ENCODE measurements around the gene HCST.
"Not testable (repeated sequence)": the region's sequence is repeated elsewhere in the genome, so short reads cannot be mapped to it uniquely, and the experiment has no call there.

The HCST gene

GRCh38 chr19:35882114-35882832 lies 20.1 kb upstream of the HCST start:
- no peak for DNase-seq

GRCh38 chr19:35883882-35884281 lies 18.4 kb upstream of the HCST start:
- DNase-seq = no peak

GRCh38 chr19:35885225-35885738 lies 17.0 kb upstream of the HCST start:
- DNase-seq = no peak

- DNase-seq = no peak
These were observed 16.4 kb upstream of the HCST start for GRCh38 chr19:35885904-35886303.

- DNase-seq = no peak
These were observed 15.1 kb upstream of the HCST start for GRCh38 chr19:35887197-35887596.

GRCh38 chr19:35888398-35888797 lies 13.9 kb upstream of the HCST start:
- no peak for DNase-seq

- DNase-seq = no peak
These were observed 12.8 kb upstream of the HCST start for GRCh38 chr19:35889370-35890112.

GRCh38 chr19:35890113-35890650 lies 12.1 kb upstream of the HCST start:
- no peak for DNase-seq

GRCh38 chr19:35891819-35892218 lies 10.5 kb upstream of the HCST start:
- not testable (repeated sequence) for DNase-seq

- peak; percentile 6 for DNase-seq
These were observed 8.0 kb upstream of the HCST start for GRCh38 chr19:35894342-35894741.

GRCh38 chr19:35895911-35896642 lies 6.3 kb upstream of the HCST start:
- DNase-seq = peak; percentile 1

GRCh38 chr19:35896643-35897040 lies 5.7 kb upstream of the HCST start:
- DNase-seq = peak; percentile 22

- DNase-seq = peak; percentile 21
These were observed 4.5 kb upstream of the HCST start for GRCh38 chr19:35897706-35898451.

GRCh38 chr19:35898499-35898809 lies 3.9 kb upstream of the HCST start:
- no peak for DNase-seq

GRCh38 chr19:35899547-35900214 lies 2.6 kb upstream of the HCST start:
- peak; percentile 78 for DNase-seq

- peak; percentile 20 for DNase-seq
These were observed 1.2 kb upstream of the HCST start for GRCh38 chr19:35901055-35901644.

- no peak for DNase-seq
These were observed 644 bp downstream of the HCST start for GRCh38 chr19:35902870-35903475.

- peak; percentile 68 for DNase-seq
These were observed 1.3 kb downstream of the HCST start for GRCh38 chr19:35903550-35904179.

GRCh38 chr19:35904311-35905068 lies 2.2 kb downstream of the HCST start:
- DNase-seq = peak; percentile 14

- DNase-seq = no peak
These were observed 2.9 kb downstream of the HCST start for GRCh38 chr19:35905178-35905727.
